HCT116 (cell line): ENCODE data around the gene CDK5RAP2. TPM values are rescaled to one million over a fixed set of nuclear protein-coding genes. Genes with fewer than 3 reads are reported as not detected.

Experiments
- ATAC-seq: fragments of 200-7000 bp; cut with Tn5 transposase; 2 replicates; pipeline ENCODE4 v1.9.1; 2020; ENCODE audit warnings: mild to moderate bottlenecking, moderate library complexity
- BruUV-seq: library from RNA; stranded (reverse); fragments of 400-500 nt; replicated peaks from 2 replicates; lab custom pipeline; 2021; lab: Mats Ljungman, UMichigan
- CTCF ChIA-PET: fragments of 300-600 bp; sonication (Branson Sonifier 250); formaldehyde crosslinking; loops from one replicate; lab custom pipeline; 2021; ENCODE audit warnings: antibody characterized with exemption; lab: Charles Lee
- POLR2A ChIA-PET: fragments of 300-600, 350-600 bp; sonication (Branson Sonifier 250); formaldehyde crosslinking; loops from one replicate; lab custom pipeline; 2021; ENCODE audit warnings: antibody characterized with exemption; lab: Charles Lee
- RAD21 ChIA-PET, 2 experiments: fragments of 300-600 bp; sonication (Branson Sonifier 250); formaldehyde crosslinking; loops; one replicate each; lab custom pipeline; 2023; ENCODE audit warnings: low total read pairs in 2 of 2; ENCODE audit not compliant: uncharacterized antibody in 2 of 2, unreplicated experiment in 2 of 2, low non-redundant PET in 1 of 2; lab: Charles Lee
- DNase-seq: peaks from one replicate; pipeline ENCODE4 v3.0.0-alpha.2; 2010; ENCODE audit warnings: low read depth, low spot score
- H2AFZ ChIP-seq: fragments of 200-600 bp; shearing (Covaris generic), sonication (generic); 2 replicates; pipeline ENCODE4 v1.6.1; 2017; ENCODE audit warnings: low read depth, mixed run types, mixed read lengths, antibody characterized with exemption, low read length; ENCODE audit not compliant: poor library complexity, severe bottlenecking
- H3K27ac ChIP-seq: 2 replicates; pipeline ENCODE4 v1.5.1; 2012; ENCODE audit warnings: low read depth, low read length
- H3K27me3 ChIP-seq: fragments of 200-600 bp; sonication (generic); 2 replicates; pipeline ENCODE4 v1.6.1; 2016; ENCODE audit warnings: mixed run types, low read length, mixed read lengths; ENCODE audit not compliant: insufficient read depth
- H3K36me3 ChIP-seq, 2 experiments: fragments of 200-500 bp in 1 of 2; fragments of 200-600 bp in 1 of 2; sonication (Bioruptor generic) in 1 of 2; sonication (generic) in 1 of 2; 2 replicates each; pipeline versions ENCODE4 v1.5.1 to v1.6.1; 2014 to 2016; ENCODE audit warnings: low read length in 2 of 2, inconsistent platforms in 1 of 2, mixed read lengths in 1 of 2, mixed run types in 1 of 2; ENCODE audit not compliant: insufficient read depth in 2 of 2, control insufficient read depth in 1 of 2
- H3K4me1 ChIP-seq, 2 experiments: fragments of 200-600 bp in 1 of 2; sonication (generic) in 1 of 2; 2 replicates each; pipeline versions ENCODE4 v1.5.1 to v1.6.1; 2012 to 2017; ENCODE audit warnings: low read length in 2 of 2, inconsistent platforms in 1 of 2, mild to moderate bottlenecking in 1 of 2, mixed read lengths in 1 of 2, mixed run types in 1 of 2, moderate library complexity in 1 of 2; ENCODE audit not compliant: insufficient read depth in 2 of 2, control insufficient read depth in 1 of 2
- H3K4me2 ChIP-seq: fragments of 200-600 bp; sonication (generic); 2 replicates; pipeline ENCODE4 v1.6.1; 2017; ENCODE audit warnings: mixed run types, low read length, mixed read lengths
- H3K4me3 ChIP-seq, 2 experiments: fragments of 200-600 bp in 1 of 2; sonication (generic) in 1 of 2; replicated peaks in 1 of 2; 2 replicates each; pipeline ENCODE4 v1.5.1; 2011 to 2016; ENCODE audit warnings: low read length in 2 of 2, control low read depth in 1 of 2, low read depth in 1 of 2, mild to moderate bottlenecking in 1 of 2, mixed read lengths in 1 of 2, mixed run types in 1 of 2
- H3K79me2 ChIP-seq: fragments of 200-600 bp; sonication (generic); 2 replicates; pipeline ENCODE4 v1.6.1; 2017; ENCODE audit warnings: mild to moderate bottlenecking, mixed run types, low read length, moderate library complexity, mixed read lengths; ENCODE audit not compliant: insufficient read depth
- H3K9ac ChIP-seq: fragments of 200-600 bp; sonication (generic); 2 replicates; pipeline ENCODE4 v1.6.1; 2016; ENCODE audit warnings: low read length, mixed read lengths
- H3K9me2 ChIP-seq: fragments of 200-600 bp; sonication (generic), shearing (Covaris generic); 2 replicates; pipeline ENCODE4 v1.6.1; 2017; ENCODE audit warnings: mixed run types, mild to moderate bottlenecking, moderate library complexity; ENCODE audit not compliant: insufficient read depth
- H3K9me3 ChIP-seq, 2 experiments: fragments of 200-500 bp in 1 of 2; fragments of 200-600 bp in 1 of 2; sonication (Bioruptor generic) in 1 of 2; sonication (generic) in 1 of 2; 2 replicates each; pipeline ENCODE4 v1.6.1; 2014 to 2017; ENCODE audit warnings: low read length in 2 of 2, mixed read lengths in 2 of 2, inconsistent platforms in 1 of 2, low read depth in 1 of 2, mild to moderate bottlenecking in 1 of 2, mixed run types in 1 of 2, moderate library complexity in 1 of 2; ENCODE audit not compliant: control insufficient read depth in 1 of 2, insufficient read depth in 1 of 2
- H4K20me1 ChIP-seq: fragments of 200-600 bp; sonication (generic), shearing (Covaris generic); 2 replicates; pipeline ENCODE4 v1.6.1; 2017; ENCODE audit warnings: mixed run types, mild to moderate bottlenecking, moderate library complexity; ENCODE audit not compliant: insufficient read depth
- ATF3 ChIP-seq: IDR thresholded peaks from 2 replicates; pipeline ENCODE4 v1.6.1; 2012
- CBX3 ChIP-seq: IDR thresholded peaks from 2 replicates; pipeline ENCODE4 v1.6.1; 2012; ENCODE audit warnings: low read depth
- CEBPB ChIP-seq: IDR thresholded peaks from 2 replicates; pipeline ENCODE4 v1.6.1; 2012; ENCODE audit warnings: low read depth
- EGR1 ChIP-seq: IDR thresholded peaks from 2 replicates; pipeline ENCODE4 v1.6.1; 2012; ENCODE audit warnings: low read depth
- JUND ChIP-seq: IDR thresholded peaks from 2 replicates; pipeline ENCODE4 v1.6.1; 2012
- MAX ChIP-seq: IDR thresholded peaks from 2 replicates; pipeline ENCODE4 v1.6.1; 2012
- POLR2A ChIP-seq: IDR thresholded peaks from 2 replicates; pipeline ENCODE4 v1.7.0; 2011; ENCODE audit warnings: borderline replicate concordance; ENCODE audit not compliant: insufficient read depth, insufficient read length; ENCODE audit errors: extremely low read depth
- POLR2AphosphoS5 ChIP-seq: IDR thresholded peaks from 2 replicates; pipeline ENCODE4 v1.6.1; 2011; ENCODE audit warnings: mild to moderate bottlenecking, low read depth, low read length, moderate library complexity
- SIN3A ChIP-seq: IDR thresholded peaks from 2 replicates; pipeline ENCODE4 v1.6.1; 2012; ENCODE audit warnings: low read depth
- SP1 ChIP-seq: IDR thresholded peaks from 2 replicates; pipeline ENCODE4 v1.6.1; 2012; ENCODE audit warnings: low read depth
- SRF ChIP-seq: IDR thresholded peaks from 2 replicates; pipeline ENCODE4 v1.6.1; 2012; ENCODE audit warnings: low read depth
- YY1 ChIP-seq: IDR thresholded peaks from 2 replicates; pipeline ENCODE4 v1.6.1; 2011; ENCODE audit warnings: low read length, low read depth, moderate library complexity, mild to moderate bottlenecking; ENCODE audit not compliant: insufficient replicate concordance; ENCODE audit errors: extremely low read depth
- ZBTB33 ChIP-seq: IDR thresholded peaks from 2 replicates; pipeline ENCODE4 v1.6.1; 2011; ENCODE audit warnings: mild to moderate bottlenecking, low read length, moderate library complexity; ENCODE audit not compliant: insufficient replicate concordance; ENCODE audit errors: extremely low read depth
- ZFX ChIP-seq: fragments of 450-650 bp; IDR thresholded peaks from 2 replicates; pipeline ENCODE4 v1.6.1; 2017
- ZNF274 ChIP-seq: fragments of 200-500 bp; sonication (Bioruptor generic); IDR thresholded peaks from 2 replicates; pipeline ENCODE4 v1.6.1; 2014; ENCODE audit warnings: mild to moderate bottlenecking, low read depth, low read length, inconsistent platforms
- intact Hi-C: fragments of 100-400 bp; cut with micrococcal nuclease; formaldehyde crosslinking; loops from 2 replicates; pipeline ENCODE4 v1.10.0; 2022
- total RNA-seq: library from RNA; stranded (reverse); gene quantifications from one replicate; pipeline ENCODE4 v1.2.1, GENCODE V29; 2021; ENCODE audit not compliant: unreplicated experiment
- TF ChIP-seq, protein P1 (sequence below): IDR thresholded peaks from 2 replicates; pipeline ENCODE4 v1.6.1; 2012; ENCODE audit warnings: low read depth

Gene CDK5RAP2
- total RNA-seq, 1 experiment from 2014 or later, result 56.2 TPM

DNA sequence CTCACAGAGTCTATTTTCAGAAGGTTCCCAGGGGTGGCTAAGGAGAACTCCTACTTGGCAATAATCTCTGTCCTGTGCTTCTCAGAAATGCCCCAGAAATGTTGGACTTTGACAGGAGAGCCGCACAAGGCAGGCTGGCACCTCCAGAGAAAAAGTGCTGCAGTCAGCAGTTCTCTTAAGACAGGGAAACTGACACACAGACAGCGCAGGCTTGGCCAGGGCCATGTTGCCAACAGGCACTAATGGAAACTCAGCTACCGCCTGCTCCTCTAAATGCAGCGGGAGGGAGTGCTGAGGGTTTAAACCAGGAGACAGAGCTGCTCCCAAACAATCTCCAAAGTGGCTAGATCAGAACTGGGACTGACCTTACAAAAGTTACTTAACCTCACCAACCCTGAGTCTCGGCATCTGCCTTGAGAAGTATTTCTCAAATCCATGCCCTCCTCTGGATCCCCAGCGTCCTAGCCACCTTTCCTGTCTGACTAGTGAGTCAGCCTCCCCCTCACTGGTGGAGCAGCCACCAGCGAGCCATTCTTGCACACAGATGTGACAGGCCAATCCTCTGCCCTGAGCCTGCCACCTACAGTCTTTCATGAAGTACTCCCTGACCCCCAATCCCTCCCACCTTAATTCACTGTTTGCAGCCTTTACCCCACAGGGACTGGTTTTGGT lies 186.4 kb downstream of the CDK5RAP2 start:
- ATAC-seq (no peak), DNase-seq (no peak)
- Histone ChIP-seq H4K20me1 (no peaks in the 10 kb centered on the region), H3K4me2 (no peak overlapping the region), H3K4me3 (no peak overlapping the region), H3K9me3 (no peaks in the 10 kb centered on the region), H3K9me2 (no peaks in the 10 kb centered on the region), H3K4me1 (no peaks in the 10 kb centered on the region), H3K9ac (no peak overlapping the region), H3K27ac (no peak overlapping the region), H3K36me3 (peaks cover 10 to 17% of the 10 kb centered on the region in 2 experiments; a peak in 3 of 4 replicates), H3K79me2 (no peaks in the 10 kb centered on the region), H3K27me3 (no peaks in the 10 kb centered on the region), H2AFZ (no peak overlapping the region)
- RAD21 ChIA-PET, result no interaction called here
- TF ChIP-seq CEBPB, result no peak
- TF ChIP-seq ZFX, result no peak
- CTCF ChIA-PET, result no interaction called here
- intact Hi-C loops, result no loop called here
- POLR2A ChIA-PET, result no interaction called here
- BruUV-seq, result no TSS peak

DNA sequence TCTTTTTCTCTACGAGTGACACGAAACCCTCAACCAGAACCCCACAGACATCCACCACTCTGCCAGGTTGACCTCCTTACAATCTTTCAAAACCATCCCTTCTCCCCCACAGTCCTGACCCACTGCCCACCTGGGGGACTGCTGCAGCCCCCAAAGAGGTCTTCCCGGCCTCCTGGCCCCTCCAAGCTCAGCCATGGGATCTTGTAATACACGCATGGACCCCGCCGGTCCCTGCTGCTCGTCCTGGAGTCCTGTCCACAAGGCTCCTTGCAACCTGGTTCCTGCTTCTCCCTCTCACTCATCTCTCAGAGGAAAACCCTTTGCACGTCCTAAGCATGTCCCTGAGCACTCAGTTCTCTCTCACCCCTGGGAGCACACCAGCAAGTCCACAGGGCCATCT lies 187.3 kb downstream of the CDK5RAP2 start:
- BruUV-seq, result no TSS peak
- intact Hi-C loops, result no loop called here
- Histone ChIP-seq H3K36me3 (peaks cover 10 to 14% of the 10 kb centered on the region in 2 experiments; a peak in 3 of 4 replicates), H3K27me3 (no peaks in the 10 kb centered on the region), H3K4me1 (no peaks in the 10 kb centered on the region), H3K9me3 (no peaks in the 10 kb centered on the region), H3K79me2 (no peaks in the 10 kb centered on the region), H4K20me1 (no peaks in the 10 kb centered on the region), H3K9me2 (no peaks in the 10 kb centered on the region), H3K27ac (no peak overlapping the region), H2AFZ (no peak overlapping the region), H3K4me2 (no peak overlapping the region), H3K9ac (no peak overlapping the region), H3K4me3 (no peak overlapping the region)
- ChIA-PET POLR2A (no interaction called here), RAD21 (no interaction called here), CTCF (no interaction called here)
- DNase-seq, result no peak
- ATAC-seq, result no peak
- TF ChIP-seq EGR1, result no peak
- no peak for TF ChIP-seq ZNF274
- TF ChIP-seq JUND, result no peak
- no peak for TF ChIP-seq ZFX
- TF ChIP-seq YY1, result no peak
- TF ChIP-seq SP1, result no peak
- TF ChIP-seq SIN3A, result no peak
- TF ChIP-seq SRF, result no peak
- TF ChIP-seq CBX3, result no peak
- TF ChIP-seq POLR2AphosphoS5, result no peak
- no peak for TF ChIP-seq MAX
- TF ChIP-seq CEBPB, result no peak
- no peak for TF ChIP-seq POLR2A
- TF ChIP-seq, protein P1, sequence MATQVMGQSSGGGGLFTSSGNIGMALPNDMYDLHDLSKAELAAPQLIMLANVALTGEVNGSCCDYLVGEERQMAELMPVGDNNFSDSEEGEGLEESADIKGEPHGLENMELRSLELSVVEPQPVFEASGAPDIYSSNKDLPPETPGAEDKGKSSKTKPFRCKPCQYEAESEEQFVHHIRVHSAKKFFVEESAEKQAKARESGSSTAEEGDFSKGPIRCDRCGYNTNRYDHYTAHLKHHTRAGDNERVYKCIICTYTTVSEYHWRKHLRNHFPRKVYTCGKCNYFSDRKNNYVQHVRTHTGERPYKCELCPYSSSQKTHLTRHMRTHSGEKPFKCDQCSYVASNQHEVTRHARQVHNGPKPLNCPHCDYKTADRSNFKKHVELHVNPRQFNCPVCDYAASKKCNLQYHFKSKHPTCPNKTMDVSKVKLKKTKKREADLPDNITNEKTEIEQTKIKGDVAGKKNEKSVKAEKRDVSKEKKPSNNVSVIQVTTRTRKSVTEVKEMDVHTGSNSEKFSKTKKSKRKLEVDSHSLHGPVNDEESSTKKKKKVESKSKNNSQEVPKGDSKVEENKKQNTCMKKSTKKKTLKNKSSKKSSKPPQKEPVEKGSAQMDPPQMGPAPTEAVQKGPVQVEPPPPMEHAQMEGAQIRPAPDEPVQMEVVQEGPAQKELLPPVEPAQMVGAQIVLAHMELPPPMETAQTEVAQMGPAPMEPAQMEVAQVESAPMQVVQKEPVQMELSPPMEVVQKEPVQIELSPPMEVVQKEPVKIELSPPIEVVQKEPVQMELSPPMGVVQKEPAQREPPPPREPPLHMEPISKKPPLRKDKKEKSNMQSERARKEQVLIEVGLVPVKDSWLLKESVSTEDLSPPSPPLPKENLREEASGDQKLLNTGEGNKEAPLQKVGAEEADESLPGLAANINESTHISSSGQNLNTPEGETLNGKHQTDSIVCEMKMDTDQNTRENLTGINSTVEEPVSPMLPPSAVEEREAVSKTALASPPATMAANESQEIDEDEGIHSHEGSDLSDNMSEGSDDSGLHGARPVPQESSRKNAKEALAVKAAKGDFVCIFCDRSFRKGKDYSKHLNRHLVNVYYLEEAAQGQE, result no peak
- no peak for TF ChIP-seq ZBTB33
- no peak for TF ChIP-seq ATF3
